Thyroid gland (tissue), 4 donors: ENCODE results near the gene SCMH1. TPM values are rescaled to one million over a fixed set of nuclear protein-coding genes. Genes with fewer than 3 reads are reported as not detected.

Experiments
- DNase-seq, 2 donors: peaks; one replicate each; pipeline ENCODE4 v3.0.0-alpha.2; 2019
- H3K27ac ChIP-seq, 3 donors: fragments of 200-600 bp; sonication (generic); 1 replicate in 2 of 3; 2 replicates in 1 of 3; pipeline ENCODE4 v1.5.1; 2016 to 2019; ENCODE audit warnings: mild to moderate bottlenecking in 1 of 3, moderate library complexity in 1 of 3
- H3K27me3 ChIP-seq: fragments of 200-600 bp; sonication (generic); one replicate; pipeline ENCODE4 v1.5.1; 2019
- H3K36me3 ChIP-seq, 2 donors: fragments of 200-600 bp; sonication (generic); one replicate each; pipeline ENCODE4 v1.5.1; 2016 to 2019
- H3K4me1 ChIP-seq, 2 donors: fragments of 200-600 bp; sonication (generic); one replicate each; pipeline ENCODE4 v1.5.1; 2017 to 2019
- H3K4me3 ChIP-seq, 3 donors: fragments of 200-600 bp; sonication (generic); replicated peaks in 1 of 3; 1 replicate in 2 of 3; 2 replicates in 1 of 3; pipeline ENCODE4 v1.5.1; 2016; ENCODE audit warnings: mild to moderate bottlenecking in 1 of 3
- H3K9me3 ChIP-seq: fragments of 200-600 bp; sonication (generic); one replicate; pipeline ENCODE4 v1.5.1; 2017
- POLR2A ChIP-seq, 2 donors: fragments of 450-650 bp; IDR thresholded peaks; one replicate each; pipeline ENCODE4 v1.6.1; 2017; ENCODE audit warnings: antibody characterized with exemption in 2 of 2, mild to moderate bottlenecking in 2 of 2, moderate library complexity in 1 of 2
- WGBS, 2 donors: methylation state at CpG; one replicate each; pipeline ENCODE4 v1.1.5; 2017; 5-methylcytosine and 5-hydroxymethylcytosine counted together
- intact Hi-C: fragments of 100-400 bp; cut with DNase I; formaldehyde crosslinking; loops from one replicate; pipeline ENCODE4 v1.15.1; 2023
- total RNA-seq, 4 donors: library from RNA; depleted of rRNA; stranded (reverse); fragments of >200 nt; gene quantifications; one replicate each; pipeline ENCODE4 v1.2.3, GENCODE V29; 2016
- TF ChIP-seq, protein P1 (sequence below), 6 experiments: fragments of 200-600 bp in 3 of 6; fragments of 450-650 bp in 3 of 6; sonication (generic) in 3 of 6; IDR thresholded peaks; one replicate each; pipeline ENCODE4 v1.5.1; 2016 to 2019; ENCODE audit warnings: antibody characterized with exemption in 6 of 6, mild to moderate bottlenecking in 2 of 6, inconsistent platforms in 1 of 6, moderate library complexity in 1 of 6

The SCMH1 gene
- total RNA-seq, 4 donors from 2014 or later, result 30.6 to 93.0 (median 47.5) TPM

DNA sequence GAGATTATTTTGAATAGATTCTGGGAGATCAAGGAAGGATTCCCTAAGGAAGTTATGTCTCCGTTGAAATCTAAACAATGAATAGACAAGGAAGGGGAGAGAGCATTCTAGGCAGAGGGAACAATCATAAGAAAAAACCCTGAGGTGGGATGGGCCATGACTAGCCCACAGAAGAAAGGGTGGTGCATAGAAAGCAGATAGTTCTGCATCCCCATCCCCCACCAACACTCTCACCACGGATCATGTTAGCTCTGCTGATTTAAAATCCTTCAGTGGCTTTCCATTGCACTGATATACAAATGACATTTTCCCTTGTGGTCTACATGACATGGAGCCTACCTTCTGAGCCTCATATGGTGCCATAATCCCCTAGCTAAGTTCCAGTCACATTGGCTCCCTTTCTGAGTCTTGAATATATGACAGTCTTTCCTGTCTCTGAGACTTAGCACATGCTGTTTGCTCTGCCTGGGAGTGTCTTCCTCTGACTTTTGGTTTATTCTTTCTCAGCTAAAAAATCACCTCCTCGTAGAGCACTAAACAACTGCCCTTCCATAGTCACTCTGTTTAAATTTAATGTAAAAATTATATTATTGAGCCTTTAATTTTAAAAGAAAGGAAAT lies 15.2 kb downstream of the SCMH1 start:
- H3K27ac ChIP-seq, result no peak overlapping the region
- no peak overlapping the region for H3K4me3 ChIP-seq
- no peak for DNase-seq
- intact Hi-C loops, result no loop called here
- H3K4me1 ChIP-seq, result peaks cover 5 to 9% of the 10 kb centered on the region in 2 donors
- TF ChIP-seq, protein P1, sequence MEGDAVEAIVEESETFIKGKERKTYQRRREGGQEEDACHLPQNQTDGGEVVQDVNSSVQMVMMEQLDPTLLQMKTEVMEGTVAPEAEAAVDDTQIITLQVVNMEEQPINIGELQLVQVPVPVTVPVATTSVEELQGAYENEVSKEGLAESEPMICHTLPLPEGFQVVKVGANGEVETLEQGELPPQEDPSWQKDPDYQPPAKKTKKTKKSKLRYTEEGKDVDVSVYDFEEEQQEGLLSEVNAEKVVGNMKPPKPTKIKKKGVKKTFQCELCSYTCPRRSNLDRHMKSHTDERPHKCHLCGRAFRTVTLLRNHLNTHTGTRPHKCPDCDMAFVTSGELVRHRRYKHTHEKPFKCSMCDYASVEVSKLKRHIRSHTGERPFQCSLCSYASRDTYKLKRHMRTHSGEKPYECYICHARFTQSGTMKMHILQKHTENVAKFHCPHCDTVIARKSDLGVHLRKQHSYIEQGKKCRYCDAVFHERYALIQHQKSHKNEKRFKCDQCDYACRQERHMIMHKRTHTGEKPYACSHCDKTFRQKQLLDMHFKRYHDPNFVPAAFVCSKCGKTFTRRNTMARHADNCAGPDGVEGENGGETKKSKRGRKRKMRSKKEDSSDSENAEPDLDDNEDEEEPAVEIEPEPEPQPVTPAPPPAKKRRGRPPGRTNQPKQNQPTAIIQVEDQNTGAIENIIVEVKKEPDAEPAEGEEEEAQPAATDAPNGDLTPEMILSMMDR (IDR thresholded peaks at IDR 0.05), result no peak
- TF ChIP-seq POLR2A (IDR thresholded peaks at IDR 0.05), result no peak
- no peaks in the 10 kb centered on the region for H3K9me3 ChIP-seq
- no peaks in the 10 kb centered on the region for H3K36me3 ChIP-seq
- 74 to 77% methylated on average over 3 of the region's 3 CpGs for WGBS, 2 donors
- no peaks in the 10 kb centered on the region for H3K27me3 ChIP-seq

DNA sequence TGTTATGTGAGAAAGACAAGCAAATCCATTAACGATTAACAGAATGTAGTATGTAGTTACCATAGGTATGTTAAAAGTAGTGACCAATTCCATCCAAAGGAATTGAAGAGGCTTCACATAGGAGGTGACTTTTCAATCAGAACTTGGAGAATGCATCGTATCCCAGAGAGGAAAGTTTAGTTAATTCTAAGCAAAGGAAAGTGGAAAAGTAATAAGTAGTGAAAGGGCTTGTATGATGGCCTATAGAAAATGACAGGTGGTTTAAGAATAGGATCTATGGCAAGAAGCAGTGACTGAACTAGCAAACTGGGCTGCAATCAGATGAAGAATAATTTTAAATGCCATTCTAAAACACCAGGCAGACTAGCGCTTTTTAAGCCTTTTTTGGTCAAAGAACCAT lies 16.6 kb downstream of the SCMH1 start:
- Histone ChIP-seq H3K27ac (no peak overlapping the region), H3K27me3 (no peaks in the 10 kb centered on the region), H3K36me3 (no peaks in the 10 kb centered on the region), H3K9me3 (no peaks in the 10 kb centered on the region), H3K4me3 (no peak overlapping the region), H3K4me1 (peaks cover 5 to 10% of the 10 kb centered on the region in 2 donors)
- intact Hi-C loops, result no loop called here
- 74 to 94% methylated on average over 3 of the region's 3 CpGs for WGBS, 2 donors
- no peak for DNase-seq
- no peak for TF ChIP-seq POLR2A (IDR thresholded peaks at IDR 0.05)
- TF ChIP-seq, protein P1 (IDR thresholded peaks at IDR 0.05), result no peak

DNA sequence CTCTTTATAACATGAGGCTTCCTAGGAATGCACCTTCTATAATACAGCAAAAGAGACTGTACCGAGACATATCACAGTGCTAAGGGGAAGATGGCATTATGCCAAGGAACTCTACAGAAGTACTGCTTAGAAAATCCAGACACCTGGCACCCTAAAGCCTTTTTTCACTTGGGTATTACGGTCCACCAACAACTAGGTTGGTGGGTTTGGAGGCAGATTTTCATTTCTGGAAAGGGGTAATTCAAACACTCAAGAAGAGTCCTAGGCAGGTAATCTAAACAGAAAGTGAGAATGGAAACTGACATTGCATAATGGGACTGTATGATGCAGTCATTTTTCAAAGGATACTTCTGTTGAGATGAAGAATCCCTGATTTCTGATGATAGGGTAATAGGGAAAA lies 19.6 kb downstream of the SCMH1 start:
- no peak for DNase-seq
- Histone ChIP-seq H3K9me3 (no peaks in the 10 kb centered on the region), H3K36me3 (no peaks in the 10 kb centered on the region), H3K4me3 (no peak overlapping the region), H3K27me3 (no peaks in the 10 kb centered on the region), H3K27ac (no peak overlapping the region), H3K4me1 (peaks cover 5 to 10% of the 10 kb centered on the region in 2 donors)
- intact Hi-C loops, result no loop called here
- TF ChIP-seq, protein P1 (IDR thresholded peaks at IDR 0.05), result no peak
- no peak for TF ChIP-seq POLR2A (IDR thresholded peaks at IDR 0.05)
- 33 to 47% methylated on average over 2 of the region's 2 CpGs for WGBS, 2 donors

DNA sequence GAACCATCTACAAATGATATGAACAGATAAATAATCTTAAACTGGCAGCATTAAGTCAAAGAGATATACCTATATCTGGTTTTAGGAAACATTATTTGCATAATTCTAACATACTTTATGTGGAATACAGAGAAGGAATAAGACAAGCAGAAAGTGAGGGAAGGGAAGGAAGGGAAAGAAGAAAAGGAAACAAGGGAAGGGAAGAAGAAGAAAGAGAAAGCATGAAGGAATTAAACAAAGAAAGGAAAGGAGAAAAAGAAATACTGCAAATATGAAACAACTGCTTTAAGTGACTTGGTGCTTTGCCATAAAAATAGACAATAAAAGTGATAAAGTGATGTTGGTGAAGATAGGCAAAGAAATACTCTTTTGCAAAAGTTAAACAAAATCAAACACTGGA lies 20.1 kb downstream of the SCMH1 start:
- DNase-seq, result no peak
- TF ChIP-seq, protein P1 (IDR thresholded peaks at IDR 0.05), result no peak
- TF ChIP-seq POLR2A (IDR thresholded peaks at IDR 0.05), result no peak
- peaks cover 5 to 10% of the 10 kb centered on the region in 2 donors for H3K4me1 ChIP-seq
- H3K36me3 ChIP-seq, result no peaks in the 10 kb centered on the region
- intact Hi-C loops, result no loop called here
- no peak overlapping the region for H3K27ac ChIP-seq
- no peaks in the 10 kb centered on the region for H3K9me3 ChIP-seq
- H3K4me3 ChIP-seq, result no peak overlapping the region
- H3K27me3 ChIP-seq, result no peaks in the 10 kb centered on the region

DNA sequence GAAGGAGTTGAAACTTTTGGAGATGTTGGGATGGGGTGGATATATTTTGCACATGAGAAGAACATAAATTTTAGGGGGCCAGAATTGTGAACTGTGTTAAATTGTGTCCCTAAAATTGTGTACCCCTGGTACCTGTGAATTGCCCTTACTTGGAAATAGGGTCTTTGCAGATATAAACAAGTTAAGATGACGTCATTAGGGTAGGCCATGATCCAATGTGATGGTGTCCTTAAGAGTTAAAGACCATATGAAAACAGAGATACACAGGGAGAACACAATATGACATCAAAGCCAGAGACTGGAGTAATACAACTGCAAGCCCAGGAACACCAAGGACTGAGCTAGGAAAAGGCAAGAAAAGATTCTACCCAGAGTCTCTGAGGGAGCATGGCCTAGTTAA lies 24.0 kb downstream of the SCMH1 start:
- H3K4me3 ChIP-seq, result no peak overlapping the region
- H3K36me3 ChIP-seq, result no peaks in the 10 kb centered on the region
- no peaks in the 10 kb centered on the region for H3K9me3 ChIP-seq
- 96 to 100% methylated on average over 1 of the region's 1 CpG for WGBS, 2 donors
- no peak for DNase-seq
- H3K27me3 ChIP-seq, result no peaks in the 10 kb centered on the region
- no peak overlapping the region for H3K27ac ChIP-seq
- H3K4me1 ChIP-seq, result peaks cover 5 to 10% of the 10 kb centered on the region in 2 donors
- no peak for TF ChIP-seq POLR2A (IDR thresholded peaks at IDR 0.05)
- TF ChIP-seq, protein P1 (IDR thresholded peaks at IDR 0.05), result no peak
- intact Hi-C loops, result no loop called here
